Amniotic epithelial cell (primary cell): ENCODE measurements around the gene CTRL.

Experiments used
- DNase-seq: peaks from one replicate; pipeline ENCODE4 v3.0.0-alpha.2; 2010; ENCODE audit warnings: low read depth

The CTRL gene

DNA sequence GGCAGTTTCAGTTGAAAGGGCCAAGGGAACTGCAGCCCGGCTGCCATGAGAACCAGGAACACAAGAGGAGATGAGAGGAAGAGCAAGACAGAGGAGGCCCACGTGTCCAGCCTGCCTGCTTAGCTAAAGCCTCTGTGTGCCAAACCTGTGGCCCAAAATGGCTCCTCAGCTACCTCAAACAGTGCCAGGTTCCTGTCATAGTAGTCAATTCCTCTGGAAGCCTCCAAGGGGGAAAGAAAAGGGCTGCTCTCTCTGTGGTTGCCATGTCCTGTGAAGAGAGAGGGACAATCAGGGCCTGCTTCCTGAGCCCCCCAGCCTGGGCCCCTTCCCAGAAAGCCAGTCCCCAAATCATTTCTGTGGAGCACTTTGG, 31.6 kb upstream of the CTRL start:
- no peak for DNase-seq

DNA sequence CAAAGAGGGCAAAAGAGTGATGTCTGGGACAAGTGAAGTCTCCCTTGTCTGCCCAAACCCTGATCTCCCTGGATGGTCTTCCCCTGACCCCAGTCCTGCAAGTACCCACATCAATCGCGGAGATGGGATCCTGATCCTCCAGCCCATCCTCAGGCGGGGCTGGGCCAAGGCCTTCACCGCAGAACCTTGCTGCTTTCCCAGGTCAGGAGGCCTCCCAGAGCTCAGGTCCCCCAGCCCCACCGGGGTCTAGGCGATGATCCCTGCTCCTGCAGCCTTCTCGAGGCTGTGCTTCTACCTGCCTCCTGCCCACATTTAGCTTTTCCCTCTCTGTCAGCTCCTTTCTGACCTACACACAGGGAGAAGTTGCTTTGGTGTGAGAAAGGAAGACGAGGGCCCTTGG, 30.5 kb upstream of the CTRL start:
- no peak for DNase-seq

- no peak for DNase-seq
Observed at GRCh38 chr16:67961551-67961957, 29.9 kb upstream of the CTRL start.

- DNase-seq = no peak
Observed at GRCh38 chr16:67959536-67960329, 28.1 kb upstream of the CTRL start.

DNA sequence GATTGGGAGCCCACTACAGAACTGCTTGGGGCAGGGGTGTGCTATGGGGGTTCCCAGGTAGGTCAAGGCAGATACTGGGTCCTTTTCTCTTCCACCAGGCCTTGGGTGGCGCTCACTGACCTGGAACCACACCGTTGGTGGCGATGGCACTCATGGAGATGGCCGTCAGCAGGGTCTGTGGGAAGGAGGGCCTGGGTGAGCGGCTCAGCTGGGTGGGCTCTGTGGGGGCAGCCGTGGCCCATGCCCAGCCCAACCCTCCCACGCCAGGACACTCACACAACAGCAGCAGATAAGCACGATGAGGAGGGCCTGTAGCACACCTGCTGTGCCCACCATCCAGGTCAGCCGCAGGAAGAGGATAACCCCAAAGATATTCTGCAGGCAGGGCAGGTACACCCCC, 26.0 kb upstream of the CTRL start:
- no peak for DNase-seq

- DNase-seq = no peak
Observed at GRCh38 chr16:67954421-67955196, 22.9 kb upstream of the CTRL start.

GRCh38 chr16:67953641-67954375, 22.1 kb upstream of the CTRL start:
- no peak for DNase-seq

DNA sequence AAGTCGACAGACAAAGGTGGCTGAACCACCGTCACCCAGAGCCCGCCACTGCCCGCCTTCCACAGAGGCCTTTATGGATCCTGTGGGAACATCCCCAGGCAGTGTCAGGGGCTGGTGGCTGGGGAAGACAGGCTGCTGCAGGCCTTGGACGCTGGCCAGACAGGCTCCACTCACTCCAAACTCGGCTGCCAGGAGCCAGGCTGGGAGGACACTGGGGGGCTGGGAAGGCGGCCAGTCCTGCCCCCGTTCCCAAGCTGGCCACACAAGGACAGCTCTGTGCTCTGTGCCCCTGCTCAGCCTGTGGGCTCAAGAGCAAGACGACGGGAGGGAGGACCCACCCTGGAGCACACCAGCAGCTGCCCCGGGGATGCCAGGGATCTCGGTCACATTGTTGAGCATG, 19.8 kb upstream of the CTRL start:
- DNase-seq = no peak

GRCh38 chr16:67950335-67950843, 18.7 kb upstream of the CTRL start:
- no peak for DNase-seq

- DNase-seq = no peak
Observed at GRCh38 chr16:67949645-67950044, 18.0 kb upstream of the CTRL start.

DNA sequence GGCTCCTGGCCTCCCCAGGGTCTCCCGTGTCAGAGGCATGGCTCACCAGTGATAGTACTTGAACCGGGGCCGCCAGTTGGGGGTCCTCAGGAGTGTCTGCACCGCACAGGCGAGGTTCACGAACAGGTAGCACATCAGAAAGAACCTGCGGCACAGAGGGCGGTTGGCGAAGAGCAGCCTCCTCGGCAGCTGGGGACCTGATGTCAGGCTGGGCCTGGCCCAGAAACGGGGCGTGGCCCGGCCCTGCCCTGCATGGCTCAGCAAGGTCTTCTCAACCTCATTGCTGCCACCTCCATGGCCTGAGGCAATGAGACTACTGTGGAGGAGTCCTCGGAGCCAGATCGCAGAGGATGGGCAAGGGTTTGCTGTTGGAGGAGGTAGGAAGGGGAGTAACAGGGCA, 16.4 kb upstream of the CTRL start:
- no peak for DNase-seq

GRCh38 chr16:67946966-67947558, 15.4 kb upstream of the CTRL start:
- DNase-seq = no peak

DNA sequence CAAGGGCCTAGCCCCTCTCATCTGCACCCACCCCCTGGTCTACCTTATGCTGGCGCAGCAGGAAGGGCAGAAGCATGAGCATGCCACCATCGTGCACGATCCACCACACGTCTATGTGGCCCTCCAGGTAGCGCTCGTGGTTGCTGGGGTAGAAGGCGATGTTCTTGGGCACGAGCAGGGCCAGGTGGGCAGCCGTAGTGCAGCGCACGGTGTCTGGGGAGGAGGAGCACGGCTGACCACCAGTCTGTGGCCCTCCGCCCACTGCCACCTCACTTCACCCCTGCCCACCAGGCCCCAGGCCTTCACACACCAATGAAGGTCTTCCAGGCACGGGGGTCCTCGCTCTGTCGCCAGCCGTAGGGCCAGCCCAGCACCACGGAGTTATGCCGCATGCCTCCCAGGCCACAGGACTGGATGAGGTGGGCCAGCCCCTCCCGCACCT, 14.5 kb upstream of the CTRL start:
- no peak for DNase-seq

GRCh38 chr16:67945392-67945933, 13.8 kb upstream of the CTRL start:
- DNase-seq = no peak

DNA sequence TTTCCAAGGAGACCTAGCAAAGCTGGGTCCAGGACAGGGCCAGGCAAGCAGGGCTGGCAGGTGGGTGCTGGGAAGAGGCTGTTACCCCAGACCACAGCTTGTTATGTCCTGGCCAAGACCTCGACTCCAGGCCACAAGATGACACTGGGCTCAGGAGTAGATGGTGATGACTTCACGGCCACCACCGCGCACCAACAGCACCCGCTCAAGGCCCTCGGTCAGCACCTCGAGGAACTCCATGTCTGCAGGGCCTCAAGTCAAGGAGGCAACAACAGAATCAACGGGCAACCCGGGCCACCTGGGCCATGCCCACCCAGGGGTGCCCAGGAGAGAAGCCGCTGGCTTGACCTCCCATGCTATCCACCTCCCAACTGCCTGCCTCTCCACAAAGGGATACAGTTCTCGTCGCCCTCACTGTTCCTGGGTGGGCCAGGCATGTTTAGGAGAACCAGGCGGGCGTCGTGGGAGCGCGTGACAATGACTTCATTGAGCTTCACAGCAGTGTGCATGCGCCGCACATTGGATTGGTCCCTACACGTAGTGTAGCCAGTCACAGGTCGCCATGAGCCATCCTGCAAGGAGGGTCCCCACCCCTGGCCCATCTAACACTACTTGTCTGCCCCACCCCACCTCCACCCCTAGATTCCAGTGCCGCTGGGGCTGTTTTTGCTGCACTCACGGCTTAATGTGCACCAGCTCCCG, 13.2 kb upstream of the CTRL start:
- DNase-seq = no peak

- DNase-seq = peak; percentile 59
Observed at GRCh38 chr16:67943619-67944504, 12.2 kb upstream of the CTRL start, which contains the start of gene LCAT. TSS of gene LCAT (minus strand) at chr16:67944120. CDS start at chr16:67944101, 19 bp downstream.

- DNase-seq = no peak
Observed at GRCh38 chr16:67943256-67943618, 11.6 kb upstream of the CTRL start.

DNA sequence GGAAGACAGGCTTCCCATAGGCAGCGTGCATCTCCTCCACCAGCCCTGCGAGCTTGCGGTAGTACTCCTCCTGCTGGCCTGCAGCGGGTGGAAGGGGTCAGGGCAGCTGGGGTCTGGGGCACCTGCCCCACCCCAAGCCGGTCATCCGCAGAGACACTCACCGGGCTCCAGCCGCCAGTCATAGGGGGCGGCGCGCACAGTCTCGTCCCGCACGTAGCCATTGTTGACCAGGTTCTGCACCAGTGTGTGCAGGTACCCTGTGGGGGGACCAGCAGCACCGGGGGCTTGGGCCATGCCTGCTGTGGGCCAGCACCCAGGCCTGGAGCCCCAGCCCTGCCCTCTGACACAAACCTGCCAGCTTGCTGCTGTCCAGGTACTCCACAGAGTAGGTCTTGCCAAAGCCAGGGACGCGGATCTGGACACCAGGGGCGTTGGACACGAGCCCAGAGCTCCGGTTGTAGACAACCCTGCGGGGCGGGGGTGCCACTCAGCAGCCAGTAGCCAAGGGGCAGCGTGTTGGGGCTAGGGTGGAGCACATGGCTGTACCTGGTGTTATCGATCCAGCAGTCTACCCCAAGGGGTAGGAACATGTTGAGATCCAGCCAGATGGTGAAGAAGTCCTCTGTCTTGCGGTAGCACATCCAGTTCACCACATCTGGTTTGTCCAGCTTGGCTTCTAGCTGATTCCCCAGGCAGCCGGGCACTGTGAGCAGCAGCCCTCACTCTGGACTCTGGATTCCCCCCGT, 11.0 kb upstream of the CTRL start:
- no peak for DNase-seq

GRCh38 chr16:67942200-67942509, 10.5 kb upstream of the CTRL start:
- DNase-seq = no peak
